GDM1 (cell line): ENCODE results near the gene DENND1B.
"Not testable (repeated sequence)": the region's sequence is repeated elsewhere in the genome, so short reads cannot be mapped to it uniquely, and the experiment has no call there.

Experiments
- DNase-seq: peaks from one replicate; lab custom pipeline; 2025; lab: John Stamatoyannopoulos, UW

The DENND1B gene

GRCh38 chr1:197743578-197743977 is 31.7 kb downstream of the DENND1B start:
- no peak for DNase-seq

- no peak for DNase-seq
Observed at GRCh38 chr1:197740992-197741391, 34.3 kb downstream of the DENND1B start.

DNA sequence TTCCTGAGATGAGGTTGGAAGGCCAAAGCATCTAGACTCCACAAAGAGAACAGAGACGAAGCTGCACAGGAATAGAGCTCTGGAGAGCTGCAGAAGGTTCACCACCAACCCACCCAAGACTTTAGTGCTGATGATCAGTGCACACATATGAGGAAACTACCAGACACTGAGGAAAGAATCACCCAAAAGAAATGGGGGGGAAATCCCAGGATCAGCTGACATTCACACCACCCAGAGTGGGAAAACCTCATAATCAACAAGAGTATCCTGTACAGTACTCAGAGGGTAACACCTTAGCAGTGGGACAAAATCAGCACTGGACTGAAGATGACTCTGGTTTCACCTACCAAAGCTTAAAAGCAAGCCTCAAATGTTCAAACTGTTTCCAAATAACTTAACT is 36.4 kb downstream of the DENND1B start:
- DNase-seq, result no peak

DNA sequence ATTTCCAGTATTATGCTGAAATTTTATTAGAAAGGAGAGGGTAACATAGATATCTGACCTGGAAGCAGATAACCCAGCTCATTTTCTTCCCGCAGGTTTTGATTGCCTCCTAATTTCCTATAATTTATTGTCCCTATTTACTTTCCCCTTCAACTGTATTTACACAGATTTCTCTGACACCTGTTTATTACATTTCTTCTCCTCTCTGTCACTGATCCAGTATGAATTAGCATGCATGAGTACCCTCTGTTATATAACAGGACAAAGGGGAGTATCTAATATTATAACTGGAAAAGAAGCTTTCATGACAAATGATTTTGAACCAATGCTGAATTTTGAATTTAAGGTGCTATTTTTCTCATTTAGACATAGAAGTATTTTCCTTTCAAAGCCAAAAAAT is 37.4 kb downstream of the DENND1B start:
- no peak for DNase-seq

- DNase-seq, result no peak
Observed at GRCh38 chr1:197736685-197737084, 38.6 kb downstream of the DENND1B start.

GRCh38 chr1:197735461-197735860 is 39.8 kb downstream of the DENND1B start:
- no peak for DNase-seq

GRCh38 chr1:197733324-197733723 is 42.0 kb downstream of the DENND1B start:
- no peak for DNase-seq

- no peak for DNase-seq
Observed at GRCh38 chr1:197732187-197732586, 43.1 kb downstream of the DENND1B start.

DNA sequence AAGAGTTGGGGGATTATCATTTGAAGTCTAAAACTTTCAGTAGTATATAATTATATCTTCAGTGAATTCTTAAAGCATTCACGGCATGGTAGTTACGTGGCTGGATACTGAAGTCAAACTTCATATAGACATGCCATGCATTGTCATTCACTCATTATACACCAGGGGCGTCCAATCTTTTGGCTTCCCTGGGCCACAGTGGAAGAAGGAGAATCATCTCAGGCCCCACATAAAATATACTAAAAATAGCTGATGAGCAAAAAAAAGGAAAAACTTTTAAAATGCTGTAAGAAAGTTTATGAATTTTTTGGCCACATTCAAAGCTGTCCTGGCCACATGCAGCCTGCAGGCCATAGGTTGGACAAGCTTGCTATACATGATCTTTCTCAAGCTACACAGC is 43.8 kb downstream of the DENND1B start:
- DNase-seq, result no peak

DNA sequence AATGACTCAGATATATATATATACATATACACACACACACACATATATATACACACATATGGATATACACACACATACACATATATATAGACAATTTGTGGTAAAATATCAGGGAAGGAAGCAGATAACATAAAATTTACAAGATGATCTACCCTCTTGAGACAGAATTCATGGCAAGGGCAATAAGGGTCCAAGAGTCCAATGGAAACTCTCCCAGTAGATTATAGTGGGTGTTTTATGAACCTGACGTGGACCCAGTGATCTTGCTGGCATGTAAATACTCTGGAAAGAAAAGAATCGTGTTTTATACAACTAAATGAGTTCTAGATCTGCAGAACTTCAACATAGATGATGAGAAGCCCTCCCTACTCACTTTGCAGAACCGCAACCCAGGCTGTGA is 49.3 kb downstream of the DENND1B start:
- no peak for DNase-seq

DNA sequence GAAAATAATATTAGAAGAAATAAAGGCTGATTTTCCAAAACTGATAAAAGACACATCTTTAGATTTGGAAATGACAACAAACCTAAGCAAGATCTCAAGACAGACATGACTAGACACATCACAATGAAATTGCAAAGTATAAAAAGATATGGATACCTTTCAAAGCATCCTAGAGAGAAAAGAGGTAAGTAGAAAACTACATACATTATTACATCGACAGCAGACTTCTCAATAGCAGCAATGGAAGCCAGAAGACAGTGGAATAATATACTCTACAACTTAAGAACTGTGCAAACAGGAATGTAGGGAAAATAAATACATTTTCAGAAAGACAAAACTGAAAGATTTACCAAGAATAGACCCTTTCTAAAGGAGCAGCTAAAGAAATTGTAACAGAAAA is 50.2 kb downstream of the DENND1B start:
- no peak for DNase-seq

DNA sequence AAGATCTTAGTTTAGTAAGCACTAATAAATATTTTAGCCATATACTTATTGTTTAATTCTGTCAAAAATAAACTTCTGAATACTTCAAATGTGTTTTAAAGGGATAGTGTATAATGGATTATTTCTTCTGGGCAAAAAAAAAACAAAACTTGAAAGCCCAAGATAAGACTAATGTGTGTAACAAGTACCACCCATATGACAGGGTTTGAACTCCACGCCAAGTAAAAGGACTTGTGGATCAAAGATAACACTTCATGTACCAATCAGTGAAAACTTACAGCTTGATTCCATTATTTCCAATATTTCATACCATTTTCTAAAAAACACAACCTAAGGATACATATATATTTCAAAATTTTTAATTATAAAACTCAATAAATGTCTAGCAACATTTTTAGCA is 59.5 kb downstream of the DENND1B start:
- DNase-seq, result no peak

DNA sequence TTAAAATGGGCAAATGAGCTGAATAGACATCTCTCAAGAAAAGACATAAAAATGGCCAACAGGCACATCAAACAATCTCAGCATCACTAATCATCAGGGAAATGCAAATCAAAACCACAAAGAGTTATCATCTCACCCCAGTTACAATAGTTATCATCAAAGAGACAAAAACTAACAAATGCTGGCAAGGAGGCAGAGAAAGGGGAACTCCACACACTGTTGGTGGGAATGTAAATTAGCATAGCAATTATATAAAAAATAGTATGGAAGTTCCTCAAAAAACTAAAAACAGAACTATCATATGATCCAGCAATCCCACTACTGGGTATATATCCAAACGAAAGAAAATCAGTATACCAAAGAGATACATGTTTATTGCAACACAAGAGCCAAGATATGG is 68.7 kb downstream of the DENND1B start:
- no peak for DNase-seq

DNA sequence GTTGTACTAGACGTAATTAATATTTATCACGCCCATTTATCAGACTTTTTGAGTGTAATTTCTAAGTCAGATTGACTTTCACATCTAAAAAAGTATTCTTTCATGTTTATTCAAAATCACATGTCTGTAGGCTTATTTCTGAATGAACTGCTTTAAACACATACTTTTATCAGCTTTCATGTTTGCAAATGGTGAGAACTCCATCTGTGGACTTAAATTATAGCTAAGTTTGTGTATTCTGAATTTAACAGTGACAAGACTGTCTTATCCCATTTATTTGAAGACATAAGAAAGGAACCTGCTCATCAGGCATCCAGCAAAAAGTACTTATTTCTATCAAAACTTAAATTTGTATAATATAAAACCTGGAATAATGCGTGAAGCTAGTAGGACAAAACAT is 69.3 kb downstream of the DENND1B start:
- no peak for DNase-seq

DNA sequence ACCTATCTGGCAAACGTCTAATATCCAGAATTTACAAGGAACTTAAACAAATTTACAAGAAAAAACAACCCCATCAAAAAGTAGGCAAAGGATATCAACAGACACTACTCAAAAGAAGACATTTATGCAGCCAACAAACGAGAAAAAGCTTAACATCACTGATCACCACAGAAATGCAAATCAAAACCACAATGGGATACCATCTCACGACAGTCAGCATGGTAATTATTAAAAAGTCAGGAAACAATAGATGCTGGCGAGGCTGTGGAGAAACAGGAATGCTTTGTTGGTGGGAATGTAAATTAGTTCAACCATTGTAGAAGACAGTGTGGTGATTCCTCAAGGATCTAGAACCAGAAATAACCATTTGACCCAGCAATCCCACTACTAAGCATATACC is 74.6 kb downstream of the DENND1B start:
- DNase-seq, result not testable (repeated sequence)

GRCh38 chr1:197696372-197696771 is 78.9 kb downstream of the DENND1B start:
- no peak for DNase-seq

DNA sequence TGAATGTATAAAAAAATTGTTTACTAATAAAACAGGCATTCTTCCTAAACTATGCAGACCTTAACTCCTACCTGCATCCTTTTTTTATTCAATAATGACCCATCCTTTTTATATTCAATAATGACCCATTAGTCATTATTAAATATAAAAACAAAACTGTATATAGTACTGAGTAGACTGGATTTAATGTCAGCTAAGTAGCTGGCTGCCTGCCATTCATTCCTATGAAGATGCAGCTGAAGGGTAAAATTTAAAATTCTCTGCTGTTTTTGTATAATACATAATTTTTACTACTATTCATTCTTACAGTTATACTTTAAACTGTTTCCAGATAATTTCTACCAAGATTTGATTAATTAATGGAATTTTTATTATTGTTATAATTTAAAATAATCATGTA is 79.3 kb downstream of the DENND1B start:
- DNase-seq, result no peak

DNA sequence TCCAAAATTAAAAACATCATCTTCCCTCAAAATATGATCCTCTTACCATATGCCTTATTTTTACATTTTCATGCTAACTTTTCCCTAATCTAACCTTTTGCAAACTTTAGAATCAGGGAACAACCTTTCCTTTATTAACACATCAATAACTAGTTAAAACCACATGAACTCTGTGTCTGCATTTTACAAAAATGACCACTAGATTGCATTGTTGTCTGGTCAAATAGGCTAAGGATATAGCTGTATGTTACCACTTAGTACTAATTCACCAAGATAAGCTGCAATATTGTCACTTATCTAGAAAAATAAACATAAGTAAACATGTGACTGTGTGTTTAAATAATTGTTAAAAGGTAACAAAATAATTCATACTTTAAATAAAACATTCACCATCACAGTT is 82.3 kb downstream of the DENND1B start:
- DNase-seq, result no peak

GRCh38 chr1:197691816-197692215 is 83.5 kb downstream of the DENND1B start:
- no peak for DNase-seq

GRCh38 chr1:197690074-197690473 is 85.2 kb downstream of the DENND1B start:
- DNase-seq, result no peak

DNA sequence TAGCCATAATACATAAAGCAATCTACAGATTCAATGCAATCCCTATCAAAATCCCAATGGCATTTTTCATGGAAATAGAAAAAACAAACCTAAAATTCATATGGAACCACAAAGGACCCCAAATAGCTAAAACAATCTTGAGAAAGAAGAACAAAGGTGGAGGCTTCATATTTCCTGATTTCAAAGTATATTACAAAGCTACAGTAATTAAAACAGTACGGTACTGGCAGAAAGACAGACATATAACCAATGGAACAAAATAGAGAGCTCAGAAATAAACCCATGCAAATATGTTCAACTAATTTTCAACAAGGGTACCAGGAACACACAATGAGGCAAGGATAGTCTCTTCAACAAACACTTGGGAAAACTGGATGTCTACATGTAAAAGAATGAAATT is 87.0 kb downstream of the DENND1B start:
- DNase-seq, result no peak

GRCh38 chr1:197686702-197687355 is 88.5 kb downstream of the DENND1B start:
- DNase-seq, result no peak

GRCh38 chr1:197686231-197686630 is 89.0 kb downstream of the DENND1B start:
- no peak for DNase-seq

- DNase-seq, result no peak
Observed at GRCh38 chr1:197685785-197686184, 89.5 kb downstream of the DENND1B start.
